Measurements from ENCODE around the gene RAB35.

GRCh38 chr12:120116792-120117651 lies 469 bp upstream of the RAB35 start:
- TF ChIP-seq CTCF (conservative IDR thresholded peaks at IDR 0.05; ENCODE audit: low read depth, low read length) (no peak), EZH2 (IDR thresholded peaks at IDR 0.05; ENCODE audit: low read length, unreplicated experiment) (no peak), EZH2phosphoT487 (IDR thresholded peaks at IDR 0.05; ENCODE audit: borderline replicate concordance, low read length) (no peak)
